Body of pancreas (tissue), 4 donors: ENCODE data around the gene EBI3.

Experiments used
- CTCF ChIP-seq, 7 experiments: fragments of 450-650 bp in 4 of 7; fragments of 200-600 bp in 3 of 7; sonication (generic) in 3 of 7; IDR thresholded peaks; one replicate each; pipeline ENCODE4 v1.5.1; 2016 to 2019; ENCODE audit warnings: antibody characterized with exemption in 7 of 7
- POLR2A ChIP-seq, 3 donors: fragments of 450-650 bp; IDR thresholded peaks; one replicate each; pipeline ENCODE4 v1.6.1; 2016; ENCODE audit warnings: antibody characterized with exemption in 3 of 3, mild to moderate bottlenecking in 2 of 3

GRCh38 chr19:4206818-4207484, 22.4 kb upstream of the EBI3 start:
- TF ChIP-seq POLR2A (IDR thresholded peaks at IDR 0.05) (no peak), CTCF (IDR thresholded peaks at IDR 0.05) (no peak)
